K562 (cell line): Measurements from ENCODE around the gene PLEKHG4B. TPM values are rescaled to one million over a fixed set of nuclear protein-coding genes. Genes with fewer than 3 reads are reported as not detected.

Experiments
- ARID1B ChIP-seq: fragments of 450-650 bp; IDR thresholded peaks from 2 replicates; pipeline ENCODE4 v1.6.1; 2016; ENCODE audit warnings: antibody characterized with exemption, mild to moderate bottlenecking, inconsistent platforms
- CREB1 ChIP-seq, 2 experiments: sonication (generic) in 1 of 2; formaldehyde crosslinking in 1 of 2; IDR thresholded peaks; 2 replicates each; pipeline versions ENCODE4 v1.6.1 to v1.8.0; 2012 to 2022; ENCODE audit warnings: inconsistent platforms in 1 of 2, mild to moderate bottlenecking in 1 of 2, missing genetic modification reagents in 1 of 2, moderate library complexity in 1 of 2
- EZH2 ChIP-seq: IDR thresholded peaks from 2 replicates; pipeline ENCODE4 v1.6.1; 2012; ENCODE audit warnings: low read depth, mild to moderate bottlenecking, inconsistent platforms, low read length, borderline replicate concordance
- HEY1 ChIP-seq: fragments of 250-450 bp; sonication (Bioruptor Pico); IDR thresholded peaks from 2 replicates; pipeline ENCODE4 v1.5.0; 2020; ENCODE audit warnings: mild to moderate bottlenecking, moderate library complexity, borderline replicate concordance
- LARP7 ChIP-seq: fragments of 450-650 bp; IDR thresholded peaks from 2 replicates; pipeline ENCODE4 v1.6.1; 2016
- MAFG ChIP-seq: fragments of 450-650 bp; conservative IDR thresholded peaks from 2 replicates; pipeline ENCODE4 v1.6.1; 2016; ENCODE audit warnings: missing genetic modification characterization, missing compliant biosample characterization
- NR2C1 ChIP-seq, 2 experiments: fragments of 450-650 bp; IDR thresholded peaks; 2 replicates each; pipeline ENCODE4 v1.6.1; 2017; ENCODE audit warnings: mild to moderate bottlenecking in 2 of 2, antibody characterized with exemption in 1 of 2, inconsistent platforms in 1 of 2, missing compliant biosample characterization in 1 of 2, missing genetic modification characterization in 1 of 2
- RBM39 ChIP-seq: fragments of 200-400 bp; formaldehyde crosslinking; optimal IDR thresholded peaks from 2 replicates; pipeline ENCODE3; 2018; ENCODE audit warnings: low read depth, low read length
- SP2 ChIP-seq: IDR thresholded peaks from 2 replicates; pipeline ENCODE4 v1.6.1; 2011; ENCODE audit warnings: mild to moderate bottlenecking, low read depth, low read length, moderate library complexity; ENCODE audit not compliant: poor library complexity, severe bottlenecking; ENCODE audit errors: extremely low read depth
- SRSF1 ChIP-seq: fragments of 200-400 bp; formaldehyde crosslinking; IDR thresholded peaks from 2 replicates; pipeline ENCODE4 v1.6.1; 2017; ENCODE audit warnings: mild to moderate bottlenecking, low read depth, low read length, moderate library complexity
- TAF1 ChIP-seq: IDR thresholded peaks from 2 replicates; pipeline ENCODE4 v1.6.1; 2011; ENCODE audit warnings: mild to moderate bottlenecking, low read length, moderate library complexity; ENCODE audit not compliant: insufficient read depth, control insufficient read depth, severe bottlenecking; ENCODE audit errors: extremely low read depth
- ZNF324 ChIP-seq: fragments of 250-450 bp; sonication (Bioruptor Pico); IDR thresholded peaks from 2 replicates; pipeline ENCODE4 v1.4.0; 2020; ENCODE audit warnings: mild to moderate bottlenecking
- ZNF347 ChIP-seq: fragments of 450-650 bp; formaldehyde crosslinking; IDR thresholded peaks from 2 replicates; pipeline ENCODE4 v1.4.0; 2020; ENCODE audit warnings: low read depth, mild to moderate bottlenecking, moderate library complexity
- ZNF408 ChIP-seq: fragments of 250-450 bp; sonication (Bioruptor Pico); IDR thresholded peaks from 2 replicates; pipeline ENCODE4 v1.4.0; 2020; ENCODE audit warnings: low read depth, mild to moderate bottlenecking, moderate library complexity
- ZNF77 ChIP-seq: fragments of 250-450 bp; sonication (Bioruptor Pico); IDR thresholded peaks from 2 replicates; pipeline ENCODE4 v1.5.0; 2020
- polyA plus RNA-seq, 8 experiments: library from polyadenylated mRNA; depleted of rRNA in 4 of 8; stranded (reverse) in 5 of 8; unstranded in 3 of 8; fragments of >200 nt; fragmentation: Nextera tagmentation in 2 of 8; fragmentation: Illumina TruSeq in 1 of 8; extraction: Ambion mirVana in 2 of 8; extraction: Trizol in 1 of 8; gene quantifications; 2 replicates each; pipeline versions ENCODE4 v1.2.1 to v1.2.3, GENCODE V29; 2011 to 2014; ENCODE audit warnings: inconsistent platforms in 1 of 8, missing spikeins in 1 of 8
- total RNA-seq, 7 experiments: library from RNA; depleted of rRNA in 6 of 7; stranded (reverse); fragments of >200 nt in 6 of 7; fragmentation: Illumina TruSeq in 2 of 7; extraction: Trizol in 2 of 7; gene quantifications; 2 replicates each; pipeline versions ENCODE4 v1.2.1 to v1.2.3, GENCODE V29; 2011 to 2021; ENCODE audit warnings: low replicate concordance in 1 of 7
- TF ChIP-seq, protein P1 (sequence below): sonication (generic); formaldehyde crosslinking; IDR thresholded peaks from 2 replicates; pipeline ENCODE4 v1.8.1; 2023; ENCODE audit warnings: mild to moderate bottlenecking, missing genetic modification reagents
- TF ChIP-seq, protein P2 (sequence below): fragments of 150-350 bp; IDR thresholded peaks from 2 replicates; pipeline ENCODE4 v1.6.1; 2014; ENCODE audit warnings: low read depth, mild to moderate bottlenecking, low read length, borderline replicate concordance
- TF ChIP-seq, protein P3 (sequence below): fragments of 450-650 bp; formaldehyde crosslinking; IDR thresholded peaks from 2 replicates; pipeline ENCODE4 v1.4.0; 2022; ENCODE audit warnings: mild to moderate bottlenecking, moderate library complexity
- TF ChIP-seq, protein P4 (sequence below): IDR thresholded peaks from 2 replicates; pipeline ENCODE4 v1.6.1; 2014; ENCODE audit warnings: antibody characterized with exemption
- TF ChIP-seq, protein P5 (sequence below): fragments of 250-450 bp; sonication (Bioruptor Pico); IDR thresholded peaks from 2 replicates; pipeline ENCODE4 v1.9.0; 2021; ENCODE audit warnings: mild to moderate bottlenecking

Gene PLEKHG4B
- total and polyA plus RNA-seq, 9 of the 15 experiments (the other 6 are each of a cell fraction or from before 2014, with no cell fraction given) = 0.02 TPM; not detected in 8

DNA sequence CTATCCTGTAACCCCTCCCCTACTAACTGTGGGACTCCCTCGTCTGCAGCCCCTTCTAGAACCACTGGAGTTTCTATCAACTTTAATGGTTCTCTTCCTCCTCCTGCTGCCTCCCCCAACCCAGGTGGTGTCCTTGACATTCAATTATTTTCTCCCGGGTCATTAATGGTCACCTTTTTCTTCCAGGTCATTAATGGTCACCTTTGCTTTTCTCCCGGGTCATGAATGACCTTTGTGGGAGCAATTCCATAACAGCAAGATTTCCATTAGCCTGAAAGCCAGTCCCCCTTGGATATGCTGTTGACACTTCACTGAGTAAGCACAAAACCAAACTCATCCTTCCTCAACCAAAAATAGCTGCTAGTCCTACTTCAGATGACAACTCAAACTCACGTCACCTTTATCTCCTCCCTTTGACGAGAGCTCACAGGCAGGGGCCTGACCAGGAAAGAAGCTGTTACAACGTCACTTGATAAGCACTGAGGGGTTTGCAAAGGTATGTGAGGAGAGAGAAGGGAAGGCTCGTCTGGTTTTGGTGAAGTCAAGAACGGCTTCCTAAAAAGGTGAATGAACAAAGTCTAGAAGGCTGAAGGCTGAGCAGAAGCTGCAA is 115.1 kb downstream of the PLEKHG4B start (continued):
- TF ChIP-seq HEY1 (CRISPR knock-in tag) (no peak), MAFG (tag) (peak; percentile 67), ZNF408 (no peak), CREB1 (IDR thresholded peaks at IDR 0.05) (peak; percentile 83), CREB1 (CRISPR knock-in tag; IDR thresholded peaks at IDR 0.05) (peak; percentile 4; the same call in 1 of the 2 replicates), ZNF347 (CRISPR knock-in tag) (no peak), RBM39 (no peak), ZNF324 (no peak), SRSF1 (no peak), NR2C1 (IDR thresholded peaks at IDR 0.05) (no peak; the same call in 1 of the 2 replicates), NR2C1 (tag; IDR thresholded peaks at IDR 0.05) (peak; percentile 63; the same call in 1 of the 2 replicates), TAF1 (no peak), LARP7 (no peak), EZH2 (no peak), ZNF77 (CRISPR knock-in tag) (no peak), SP2 (no peak), ARID1B (peak; percentile 37; the same call in 1 of the 2 replicates)
- TF ChIP-seq, protein P1, sequence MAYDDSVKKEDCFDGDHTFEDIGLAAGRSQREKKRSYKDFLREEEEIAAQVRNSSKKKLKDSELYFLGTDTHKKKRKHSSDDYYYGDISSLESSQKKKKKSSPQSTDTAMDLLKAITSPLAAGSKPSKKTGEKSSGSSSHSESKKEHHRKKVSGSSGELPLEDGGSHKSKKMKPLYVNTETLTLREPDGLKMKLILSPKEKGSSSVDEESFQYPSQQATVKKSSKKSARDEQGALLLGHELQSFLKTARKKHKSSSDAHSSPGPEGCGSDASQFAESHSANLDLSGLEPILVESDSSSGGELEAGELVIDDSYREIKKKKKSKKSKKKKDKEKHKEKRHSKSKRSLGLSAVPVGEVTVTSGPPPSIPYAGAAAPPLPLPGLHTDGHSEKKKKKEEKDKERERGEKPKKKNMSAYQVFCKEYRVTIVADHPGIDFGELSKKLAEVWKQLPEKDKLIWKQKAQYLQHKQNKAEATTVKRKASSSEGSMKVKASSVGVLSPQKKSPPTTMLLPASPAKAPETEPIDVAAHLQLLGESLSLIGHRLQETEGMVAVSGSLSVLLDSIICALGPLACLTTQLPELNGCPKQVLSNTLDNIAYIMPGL = no peak
- TF ChIP-seq, protein P2, sequence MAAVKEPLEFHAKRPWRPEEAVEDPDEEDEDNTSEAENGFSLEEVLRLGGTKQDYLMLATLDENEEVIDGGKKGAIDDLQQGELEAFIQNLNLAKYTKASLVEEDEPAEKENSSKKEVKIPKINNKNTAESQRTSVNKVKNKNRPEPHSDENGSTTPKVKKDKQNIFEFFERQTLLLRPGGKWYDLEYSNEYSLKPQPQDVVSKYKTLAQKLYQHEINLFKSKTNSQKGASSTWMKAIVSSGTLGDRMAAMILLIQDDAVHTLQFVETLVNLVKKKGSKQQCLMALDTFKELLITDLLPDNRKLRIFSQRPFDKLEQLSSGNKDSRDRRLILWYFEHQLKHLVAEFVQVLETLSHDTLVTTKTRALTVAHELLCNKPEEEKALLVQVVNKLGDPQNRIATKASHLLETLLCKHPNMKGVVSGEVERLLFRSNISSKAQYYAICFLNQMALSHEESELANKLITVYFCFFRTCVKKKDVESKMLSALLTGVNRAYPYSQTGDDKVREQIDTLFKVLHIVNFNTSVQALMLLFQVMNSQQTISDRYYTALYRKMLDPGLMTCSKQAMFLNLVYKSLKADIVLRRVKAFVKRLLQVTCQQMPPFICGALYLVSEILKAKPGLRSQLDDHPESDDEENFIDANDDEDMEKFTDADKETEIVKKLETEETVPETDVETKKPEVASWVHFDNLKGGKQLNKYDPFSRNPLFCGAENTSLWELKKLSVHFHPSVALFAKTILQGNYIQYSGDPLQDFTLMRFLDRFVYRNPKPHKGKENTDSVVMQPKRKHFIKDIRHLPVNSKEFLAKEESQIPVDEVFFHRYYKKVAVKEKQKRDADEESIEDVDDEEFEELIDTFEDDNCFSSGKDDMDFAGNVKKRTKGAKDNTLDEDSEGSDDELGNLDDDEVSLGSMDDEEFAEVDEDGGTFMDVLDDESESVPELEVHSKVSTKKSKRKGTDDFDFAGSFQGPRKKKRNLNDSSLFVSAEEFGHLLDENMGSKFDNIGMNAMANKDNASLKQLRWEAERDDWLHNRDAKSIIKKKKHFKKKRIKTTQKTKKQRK = no peak
- TF ChIP-seq, protein P3, sequence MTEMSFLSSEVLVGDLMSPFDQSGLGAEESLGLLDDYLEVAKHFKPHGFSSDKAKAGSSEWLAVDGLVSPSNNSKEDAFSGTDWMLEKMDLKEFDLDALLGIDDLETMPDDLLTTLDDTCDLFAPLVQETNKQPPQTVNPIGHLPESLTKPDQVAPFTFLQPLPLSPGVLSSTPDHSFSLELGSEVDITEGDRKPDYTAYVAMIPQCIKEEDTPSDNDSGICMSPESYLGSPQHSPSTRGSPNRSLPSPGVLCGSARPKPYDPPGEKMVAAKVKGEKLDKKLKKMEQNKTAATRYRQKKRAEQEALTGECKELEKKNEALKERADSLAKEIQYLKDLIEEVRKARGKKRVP (CRISPR knock-in tag) = no peak
- TF ChIP-seq, protein P4, sequence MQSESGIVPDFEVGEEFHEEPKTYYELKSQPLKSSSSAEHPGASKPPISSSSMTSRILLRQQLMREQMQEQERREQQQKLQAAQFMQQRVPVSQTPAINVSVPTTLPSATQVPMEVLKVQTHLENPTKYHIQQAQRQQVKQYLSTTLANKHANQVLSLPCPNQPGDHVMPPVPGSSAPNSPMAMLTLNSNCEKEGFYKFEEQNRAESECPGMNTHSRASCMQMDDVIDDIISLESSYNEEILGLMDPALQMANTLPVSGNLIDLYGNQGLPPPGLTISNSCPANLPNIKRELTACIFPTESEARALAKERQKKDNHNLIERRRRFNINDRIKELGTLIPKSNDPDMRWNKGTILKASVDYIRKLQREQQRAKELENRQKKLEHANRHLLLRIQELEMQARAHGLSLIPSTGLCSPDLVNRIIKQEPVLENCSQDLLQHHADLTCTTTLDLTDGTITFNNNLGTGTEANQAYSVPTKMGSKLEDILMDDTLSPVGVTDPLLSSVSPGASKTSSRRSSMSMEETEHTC = no peak
- TF ChIP-seq, protein P5, sequence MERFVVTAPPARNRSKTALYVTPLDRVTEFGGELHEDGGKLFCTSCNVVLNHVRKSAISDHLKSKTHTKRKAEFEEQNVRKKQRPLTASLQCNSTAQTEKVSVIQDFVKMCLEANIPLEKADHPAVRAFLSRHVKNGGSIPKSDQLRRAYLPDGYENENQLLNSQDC = no peak
